GM20000 (cell line): Measurements from ENCODE around the gene FAM180A.

Experiments used
- DNase-seq: peaks from one replicate; pipeline ENCODE4 v3.0.0; 2012; ENCODE audit warnings: low spot score
- TF ChIP-seq, protein P1 (sequence below): IDR thresholded peaks from 2 replicates; pipeline ENCODE4 v1.5.1; 2012; ENCODE audit warnings: mild to moderate bottlenecking, control low read depth; ENCODE audit errors: extremely low read depth, missing control alignments

Gene FAM180A

DNA sequence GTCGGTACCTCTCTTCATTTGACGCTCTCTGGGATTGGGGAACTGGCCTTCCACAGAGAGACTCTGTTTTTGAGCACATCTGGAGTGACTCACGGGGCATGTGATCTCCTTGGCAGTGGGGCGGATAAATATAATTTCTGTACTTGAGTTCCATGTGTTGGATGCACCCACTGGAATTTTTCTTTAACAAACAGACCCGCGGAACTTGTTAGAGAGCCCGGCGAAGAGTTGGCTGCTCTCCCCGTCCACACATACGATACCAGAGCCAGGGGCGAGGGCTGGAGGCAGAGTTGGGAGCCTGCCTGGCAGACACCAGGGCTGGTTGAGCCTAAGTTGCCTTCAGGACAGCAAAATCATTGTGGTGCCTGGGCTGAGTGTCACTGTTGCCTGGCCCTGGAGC, at the start of gene FAM180A:
FAM180A (minus strand) TSS at position 44 of the 400 bp plus-strand sequence. CDS start 233 bp downstream, outside the sequence.
- no peak for DNase-seq
- TF ChIP-seq, protein P1, sequence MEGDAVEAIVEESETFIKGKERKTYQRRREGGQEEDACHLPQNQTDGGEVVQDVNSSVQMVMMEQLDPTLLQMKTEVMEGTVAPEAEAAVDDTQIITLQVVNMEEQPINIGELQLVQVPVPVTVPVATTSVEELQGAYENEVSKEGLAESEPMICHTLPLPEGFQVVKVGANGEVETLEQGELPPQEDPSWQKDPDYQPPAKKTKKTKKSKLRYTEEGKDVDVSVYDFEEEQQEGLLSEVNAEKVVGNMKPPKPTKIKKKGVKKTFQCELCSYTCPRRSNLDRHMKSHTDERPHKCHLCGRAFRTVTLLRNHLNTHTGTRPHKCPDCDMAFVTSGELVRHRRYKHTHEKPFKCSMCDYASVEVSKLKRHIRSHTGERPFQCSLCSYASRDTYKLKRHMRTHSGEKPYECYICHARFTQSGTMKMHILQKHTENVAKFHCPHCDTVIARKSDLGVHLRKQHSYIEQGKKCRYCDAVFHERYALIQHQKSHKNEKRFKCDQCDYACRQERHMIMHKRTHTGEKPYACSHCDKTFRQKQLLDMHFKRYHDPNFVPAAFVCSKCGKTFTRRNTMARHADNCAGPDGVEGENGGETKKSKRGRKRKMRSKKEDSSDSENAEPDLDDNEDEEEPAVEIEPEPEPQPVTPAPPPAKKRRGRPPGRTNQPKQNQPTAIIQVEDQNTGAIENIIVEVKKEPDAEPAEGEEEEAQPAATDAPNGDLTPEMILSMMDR, result no peak

DNA sequence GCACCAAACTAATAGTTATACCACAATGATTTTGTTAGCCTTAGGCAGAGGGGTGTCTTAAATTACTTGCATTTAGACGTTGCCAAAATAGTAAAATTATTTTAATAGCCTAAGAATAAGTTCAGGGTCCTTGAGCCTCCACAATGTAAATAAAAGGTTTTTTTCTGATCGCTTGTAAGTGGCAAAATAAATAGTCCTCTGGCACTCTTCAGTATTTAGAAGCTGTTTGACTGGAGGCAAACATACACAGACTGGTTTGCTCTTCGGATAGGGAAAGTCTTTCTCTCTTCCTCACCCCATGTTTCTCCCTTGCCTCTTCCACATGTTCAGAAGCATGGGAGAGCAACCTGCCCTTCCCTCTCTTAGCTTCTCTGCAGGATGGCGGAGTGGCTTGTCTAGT, 49.5 kb upstream of the FAM180A start:
- TF ChIP-seq, protein P1, result no peak
- DNase-seq, result no peak

DNA sequence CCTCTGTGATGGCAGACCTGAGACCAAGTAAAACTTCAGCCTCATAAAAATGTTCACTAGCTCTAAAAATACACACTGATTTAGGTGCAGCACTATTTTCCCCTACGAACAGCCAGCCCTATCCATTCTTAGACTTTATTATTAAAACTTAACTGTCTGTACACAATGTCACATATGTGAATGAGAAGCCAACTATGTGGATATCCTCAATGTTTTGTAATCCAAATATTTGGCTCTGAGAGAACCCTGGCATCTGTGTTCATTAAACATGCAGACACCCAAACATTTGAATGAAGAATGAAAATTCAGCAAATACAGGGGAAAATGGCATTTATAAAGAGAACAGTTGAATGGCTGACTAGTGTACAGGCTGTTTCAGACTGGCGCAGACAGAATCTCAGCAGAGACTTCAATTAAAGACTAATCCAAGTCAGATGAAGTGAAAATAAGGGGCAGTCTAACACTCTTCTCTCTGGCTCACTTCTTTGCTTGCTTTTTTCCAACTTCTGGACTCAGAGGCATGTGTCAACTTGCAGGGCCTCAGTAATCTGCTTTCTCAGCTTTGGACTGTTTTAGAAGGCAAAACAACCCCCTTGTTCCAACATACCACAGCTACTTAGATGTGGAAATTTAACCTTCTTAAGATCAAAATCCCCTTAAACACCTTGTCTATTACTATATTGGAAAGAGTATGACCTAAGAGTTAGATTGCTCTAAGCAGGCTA, 47.4 kb upstream of the FAM180A start:
- DNase-seq, result no peak
- TF ChIP-seq, protein P1, result no peak

DNA sequence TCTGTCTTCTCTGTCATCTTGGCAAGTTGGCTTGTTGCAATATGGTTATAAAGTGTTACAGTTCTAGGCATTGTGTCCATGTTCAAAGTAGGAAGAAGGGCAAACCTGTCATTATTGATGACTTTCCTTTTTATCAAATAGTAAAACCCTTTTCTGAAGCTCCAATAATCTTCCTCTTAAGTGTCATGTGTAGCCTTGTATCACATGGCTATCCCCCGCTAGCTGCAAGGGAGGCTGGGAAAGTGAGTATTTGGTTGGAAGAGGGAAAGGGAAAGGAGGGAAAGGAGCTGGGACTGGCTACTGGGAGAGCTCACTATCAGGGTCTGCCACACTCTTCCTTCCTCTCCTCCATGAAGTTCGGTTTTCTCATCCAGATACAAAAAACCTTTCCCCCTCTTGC, 45.2 kb upstream of the FAM180A start:
- TF ChIP-seq, protein P1, result no peak
- no peak for DNase-seq

DNA sequence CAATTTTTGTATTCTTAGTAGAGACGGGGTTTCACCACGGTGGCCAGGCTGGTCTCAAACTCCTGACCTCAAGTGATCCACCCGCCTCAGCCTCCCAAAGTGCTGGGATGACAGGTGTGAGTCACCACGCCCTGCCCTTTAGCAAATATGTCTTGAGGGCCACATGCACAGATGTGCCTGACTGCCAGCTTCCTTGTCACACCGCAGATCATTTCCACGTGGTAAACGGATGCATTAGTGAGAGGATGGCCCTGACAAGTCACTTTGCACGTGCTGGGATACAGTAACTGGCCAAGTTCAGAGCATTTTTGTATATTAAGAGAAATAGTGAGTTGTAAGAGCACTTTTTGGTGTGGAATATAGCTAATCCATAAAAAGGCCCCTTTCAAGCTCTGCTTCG, 44.3 kb upstream of the FAM180A start:
- TF ChIP-seq, protein P1, result no peak
- no peak for DNase-seq

DNA sequence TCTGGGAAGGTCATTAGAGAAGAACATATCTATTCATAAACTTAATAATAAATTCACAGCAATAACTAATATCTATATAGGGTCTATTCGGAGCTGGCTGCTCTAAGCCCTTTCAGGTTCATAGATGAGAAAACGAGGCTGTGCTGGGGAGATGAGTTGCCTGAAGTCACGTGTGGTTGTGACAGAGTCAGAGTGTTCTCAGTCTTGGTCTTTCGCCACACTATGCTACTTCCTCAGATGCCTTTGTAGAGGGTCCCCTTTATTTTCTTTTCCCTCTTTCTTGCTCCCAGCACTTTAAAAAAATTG, 43.7 kb upstream of the FAM180A start:
- TF ChIP-seq, protein P1, result no peak
- DNase-seq, result no peak

DNA sequence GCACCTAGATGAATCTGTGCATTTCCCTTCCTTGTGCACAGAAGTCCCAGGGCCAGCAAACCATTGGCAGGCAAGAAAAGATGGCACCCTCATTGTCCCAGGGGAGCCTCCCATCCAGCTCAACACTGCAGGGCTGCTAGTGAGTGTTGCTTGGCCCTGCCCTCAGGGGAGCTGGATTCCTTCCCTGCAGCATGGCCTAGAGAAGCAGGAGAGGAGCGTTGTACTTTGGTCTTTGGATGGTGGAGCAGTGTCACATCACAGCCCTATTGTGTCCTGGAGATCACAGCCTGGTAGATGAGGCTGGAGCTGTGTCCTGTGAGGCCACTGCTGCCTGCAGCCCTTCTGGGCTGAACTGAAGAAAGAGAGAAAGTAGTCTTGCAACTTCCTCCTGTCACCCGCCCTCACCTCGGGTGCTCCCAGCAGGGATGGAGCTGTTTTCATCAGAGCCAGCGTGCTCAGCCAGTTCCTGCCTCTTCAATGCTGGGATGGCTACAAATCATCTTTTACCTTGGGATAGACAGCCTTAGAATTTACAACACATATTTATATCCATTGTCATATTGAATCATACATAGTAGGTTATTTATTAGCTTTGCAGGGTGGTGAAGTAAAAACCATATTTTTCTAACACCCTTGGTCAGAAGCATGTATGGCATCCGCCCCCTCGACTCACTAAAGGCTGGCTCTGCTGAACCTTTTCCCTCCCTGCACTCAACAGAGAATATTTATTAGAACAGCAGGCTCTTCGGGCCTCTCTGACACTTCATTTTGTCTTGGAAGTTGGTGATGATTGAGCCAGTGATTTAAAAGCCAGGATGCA, 43.1 kb upstream of the FAM180A start:
- TF ChIP-seq, protein P1, result no peak
- no peak for DNase-seq
